Breast epithelium (tissue), 4 donors: ENCODE results near the gene WDR81. TPM values are rescaled to one million over a fixed set of nuclear protein-coding genes. Genes with fewer than 3 reads are reported as not detected.
A peak's percentile ranks its signal among the peaks of the same experiment; 100 is the strongest.
"Not testable (repeated sequence)": the region's sequence is repeated elsewhere in the genome, so short reads cannot be mapped to it uniquely, and the experiment has no call there.

Experiments used
- DNase-seq, 2 donors: peaks; one replicate each; pipeline ENCODE4 v3.0.0-alpha.2; 2019; ENCODE audit warnings: low spot score in 2 of 2
- H3K27ac ChIP-seq, 2 donors: fragments of 200-600 bp; sonication (generic) in 1 of 2; one replicate each; pipeline ENCODE4 v1.5.1; 2016 to 2019; ENCODE audit warnings: mild to moderate bottlenecking in 1 of 2
- H3K27me3 ChIP-seq, 2 donors: fragments of 200-600 bp; sonication (generic) in 1 of 2; one replicate each; pipeline versions ENCODE4 v1.5.1 to v1.6.0; 2017 to 2019; ENCODE audit warnings: control low read depth in 1 of 2, mild to moderate bottlenecking in 1 of 2
- H3K36me3 ChIP-seq: fragments of 200-600 bp; one replicate; pipeline ENCODE4 v1.5.1; 2019
- H3K4me1 ChIP-seq, 2 donors: fragments of 200-600 bp; sonication (generic); one replicate each; pipeline ENCODE4 v1.5.1; 2016 to 2019; ENCODE audit warnings: control low read depth in 1 of 2
- H3K4me3 ChIP-seq, 3 donors: fragments of 200-600 bp; sonication (generic); 1 replicate in 2 of 3; 2 replicates in 1 of 3; pipeline ENCODE4 v1.5.1; 2016 to 2019; ENCODE audit warnings: mild to moderate bottlenecking in 3 of 3, moderate library complexity in 2 of 3
- H3K9me3 ChIP-seq, 2 donors: fragments of 200-600 bp; sonication (generic) in 1 of 2; one replicate each; pipeline ENCODE4 v1.5.1; 2016 to 2019; ENCODE audit warnings: control low read depth in 1 of 2
- POLR2A ChIP-seq: fragments of 450-650 bp; IDR thresholded peaks from one replicate; pipeline ENCODE4 v1.6.1; 2016; ENCODE audit warnings: antibody characterized with exemption, mild to moderate bottlenecking, moderate library complexity
- POLR2AphosphoS5 ChIP-seq, 3 donors: sonication (generic); formaldehyde crosslinking; IDR thresholded peaks; one replicate each; pipeline ENCODE4 v1.6.1; 2017; ENCODE audit warnings: antibody characterized with exemption in 3 of 3
- intact Hi-C: fragments of 100-400 bp; cut with DNase I; formaldehyde crosslinking; loops from one replicate; pipeline ENCODE4 v1.15.1; 2023; ENCODE audit warnings: low total_unique reads
- total RNA-seq, 3 donors: library from RNA; depleted of rRNA; stranded (reverse); fragments of >200 nt; gene quantifications; one replicate each; pipeline ENCODE4 v1.1.0, GENCODE V29; 2016
- TF ChIP-seq, protein P1 (sequence below), 3 donors: fragments of 450-650 bp; IDR thresholded peaks; one replicate each; pipeline ENCODE4 v1.5.1; 2016 to 2017; ENCODE audit warnings: antibody characterized with exemption in 3 of 3, mild to moderate bottlenecking in 3 of 3, moderate library complexity in 3 of 3

The WDR81 gene
- total RNA-seq, 3 donors from 2014 or later: 36.6 to 52.6 (median 41.6) TPM

DNA sequence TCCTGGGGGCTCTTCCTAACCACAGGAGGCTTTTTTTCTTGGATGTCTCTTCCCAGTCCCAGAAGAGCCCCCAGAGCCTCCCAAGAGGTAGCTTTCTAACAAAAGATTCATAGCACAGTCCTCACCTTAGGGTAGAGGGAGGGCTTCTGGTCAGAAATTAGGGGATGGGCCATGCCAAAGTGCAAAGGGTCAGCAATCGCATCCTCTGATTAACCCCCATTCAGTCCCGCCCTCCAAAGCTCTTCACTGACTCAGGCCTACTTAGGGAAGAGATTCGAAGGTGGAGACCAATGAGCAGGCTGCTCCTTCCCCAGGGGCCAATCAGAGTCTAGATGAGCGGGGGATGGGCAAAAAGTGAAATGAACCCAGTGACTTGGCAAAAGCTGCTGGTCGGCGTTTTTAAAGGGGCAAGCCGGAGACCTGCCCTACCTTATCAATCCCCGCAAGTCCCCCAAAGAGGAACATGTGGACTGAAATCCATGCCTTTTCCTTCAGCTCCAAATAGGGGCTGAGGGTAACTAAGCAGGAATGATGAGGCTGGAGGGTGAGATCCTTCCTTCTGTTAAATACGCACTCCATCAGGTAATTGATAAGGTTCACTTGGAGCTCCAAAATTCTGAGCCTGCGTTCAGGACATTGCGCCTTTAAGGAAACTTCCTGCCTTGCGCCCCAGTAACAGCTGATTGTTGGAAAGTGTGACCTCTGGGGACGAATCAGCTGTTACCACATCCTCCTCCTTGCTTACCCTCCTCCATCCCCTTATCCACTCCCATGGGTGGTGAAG is 7.4 kb upstream of the WDR81 start:
- H3K4me1 ChIP-seq: peaks cover 11 to 13% of the 10 kb centered on the region in 2 donors
- peak; percentile 85 to 95 for DNase-seq

DNA sequence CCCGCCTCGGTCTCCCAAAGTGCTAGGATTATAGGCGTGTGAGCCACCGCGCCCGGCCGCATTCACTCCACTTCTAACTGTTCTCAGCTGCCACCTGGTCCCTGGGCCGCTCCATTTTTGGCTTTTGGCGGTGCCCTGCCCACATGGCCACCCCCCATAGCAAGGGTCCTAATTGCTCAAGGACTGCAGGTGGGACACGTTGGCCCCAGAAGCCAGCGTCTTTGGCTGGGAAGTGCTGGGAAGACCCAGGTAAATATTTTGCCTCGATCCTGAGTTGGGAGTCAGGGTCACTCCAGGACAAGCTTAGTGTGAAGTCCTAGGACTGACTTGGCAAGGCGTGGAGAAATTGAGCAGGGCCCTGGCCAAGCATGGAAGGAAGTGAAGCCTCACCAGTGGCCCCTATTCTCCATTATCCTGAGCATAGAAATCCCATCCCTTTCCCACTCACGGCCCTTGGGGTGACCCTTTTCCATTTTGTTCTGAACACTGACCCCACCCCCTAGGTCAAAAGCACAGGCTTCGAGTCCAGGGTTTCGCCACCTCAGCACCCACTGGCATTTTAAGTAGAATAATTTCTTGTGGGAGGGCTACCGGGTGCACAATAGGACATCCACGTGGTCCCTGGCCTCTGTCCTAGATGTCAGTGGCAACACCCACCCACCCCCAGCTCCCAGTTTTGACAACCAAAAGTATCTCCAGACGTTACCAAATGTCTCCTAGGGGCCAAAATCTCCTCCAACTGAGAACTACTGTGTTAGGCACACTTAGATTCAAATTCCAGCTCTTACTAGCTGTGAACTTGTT is 5.9 kb upstream of the WDR81 start:
- H3K4me1 ChIP-seq: peaks cover 10 to 12% of the 10 kb centered on the region in 2 donors
- no peaks in the 10 kb centered on the region for H3K9me3 ChIP-seq
- no peak for DNase-seq
- intact Hi-C loops: no loop called here
- no peaks in the 10 kb centered on the region for H3K27me3 ChIP-seq
- H3K27ac ChIP-seq: peak overlapping the region; percentile 98 to 100
- no peak overlapping the region for H3K4me3 ChIP-seq
- no peaks in the 10 kb centered on the region for H3K36me3 ChIP-seq
- TF ChIP-seq POLR2A (no peak), POLR2AphosphoS5 (IDR thresholded peaks at IDR 0.05) (no peak)
- TF ChIP-seq, protein P1, sequence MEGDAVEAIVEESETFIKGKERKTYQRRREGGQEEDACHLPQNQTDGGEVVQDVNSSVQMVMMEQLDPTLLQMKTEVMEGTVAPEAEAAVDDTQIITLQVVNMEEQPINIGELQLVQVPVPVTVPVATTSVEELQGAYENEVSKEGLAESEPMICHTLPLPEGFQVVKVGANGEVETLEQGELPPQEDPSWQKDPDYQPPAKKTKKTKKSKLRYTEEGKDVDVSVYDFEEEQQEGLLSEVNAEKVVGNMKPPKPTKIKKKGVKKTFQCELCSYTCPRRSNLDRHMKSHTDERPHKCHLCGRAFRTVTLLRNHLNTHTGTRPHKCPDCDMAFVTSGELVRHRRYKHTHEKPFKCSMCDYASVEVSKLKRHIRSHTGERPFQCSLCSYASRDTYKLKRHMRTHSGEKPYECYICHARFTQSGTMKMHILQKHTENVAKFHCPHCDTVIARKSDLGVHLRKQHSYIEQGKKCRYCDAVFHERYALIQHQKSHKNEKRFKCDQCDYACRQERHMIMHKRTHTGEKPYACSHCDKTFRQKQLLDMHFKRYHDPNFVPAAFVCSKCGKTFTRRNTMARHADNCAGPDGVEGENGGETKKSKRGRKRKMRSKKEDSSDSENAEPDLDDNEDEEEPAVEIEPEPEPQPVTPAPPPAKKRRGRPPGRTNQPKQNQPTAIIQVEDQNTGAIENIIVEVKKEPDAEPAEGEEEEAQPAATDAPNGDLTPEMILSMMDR (IDR thresholded peaks at IDR 0.05): no peak

More for the DNA sequence above, 7.4 kb upstream of the WDR81 start:
- H3K27ac ChIP-seq: peak overlapping the region; percentile 98 to 100
- TF ChIP-seq POLR2AphosphoS5 (IDR thresholded peaks at IDR 0.05) (peak; percentile 75 to 87 (median 82)), POLR2A (no peak)
- TF ChIP-seq, protein P1 (IDR thresholded peaks at IDR 0.05): no peak
- intact Hi-C loops: loop anchor here (1.0 kb wide), 1 partner anchor 43 kb away; no protein-coding TSS in a partner anchor
- H3K36me3 ChIP-seq: no peaks in the 10 kb centered on the region
- peak overlapping the region; percentile 58 to 96 (median 87) for H3K4me3 ChIP-seq
- H3K27me3 ChIP-seq: no peaks in the 10 kb centered on the region
- no peaks in the 10 kb centered on the region for H3K9me3 ChIP-seq

DNA sequence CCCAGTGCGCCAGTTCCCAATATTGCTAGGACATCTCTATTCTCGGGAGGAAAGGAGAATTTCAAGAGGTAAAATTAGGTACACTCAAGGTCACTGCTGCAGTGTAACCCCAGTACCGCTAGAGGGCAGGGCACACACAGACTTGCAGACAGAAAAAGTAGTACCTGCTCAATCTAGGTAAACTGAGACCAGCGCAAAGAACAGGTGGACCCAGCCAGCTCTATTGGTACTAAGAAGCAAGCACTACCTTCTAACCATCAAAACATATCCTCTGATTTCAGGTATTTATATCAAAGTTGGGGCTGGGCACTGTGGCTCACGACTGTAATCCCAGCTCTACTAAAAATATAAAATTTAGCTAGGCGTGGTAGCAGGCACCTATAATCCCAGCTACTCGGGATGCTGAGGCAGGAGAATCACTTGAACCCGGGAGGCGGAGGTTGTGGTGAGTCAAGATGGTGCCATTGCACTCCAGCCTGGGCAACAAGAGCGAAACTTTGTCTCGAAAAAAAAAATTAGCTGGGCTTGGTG is 3.6 kb upstream of the WDR81 start:
- peaks cover 3 to 9% of the 10 kb centered on the region in 2 donors for H3K4me1 ChIP-seq
- no peaks in the 10 kb centered on the region for H3K36me3 ChIP-seq
- H3K4me3 ChIP-seq: no peak overlapping the region
- intact Hi-C loops: no loop called here
- no peaks in the 10 kb centered on the region for H3K9me3 ChIP-seq
- DNase-seq: no peak
- H3K27ac ChIP-seq: no peak overlapping the region
- TF ChIP-seq POLR2AphosphoS5 (IDR thresholded peaks at IDR 0.05) (peak in 1 of 3 donors; percentile 26), POLR2A (no peak)
- TF ChIP-seq, protein P1 (IDR thresholded peaks at IDR 0.05): peak; percentile 93 to 98 (median 95)
- H3K27me3 ChIP-seq: no peaks in the 10 kb centered on the region

DNA sequence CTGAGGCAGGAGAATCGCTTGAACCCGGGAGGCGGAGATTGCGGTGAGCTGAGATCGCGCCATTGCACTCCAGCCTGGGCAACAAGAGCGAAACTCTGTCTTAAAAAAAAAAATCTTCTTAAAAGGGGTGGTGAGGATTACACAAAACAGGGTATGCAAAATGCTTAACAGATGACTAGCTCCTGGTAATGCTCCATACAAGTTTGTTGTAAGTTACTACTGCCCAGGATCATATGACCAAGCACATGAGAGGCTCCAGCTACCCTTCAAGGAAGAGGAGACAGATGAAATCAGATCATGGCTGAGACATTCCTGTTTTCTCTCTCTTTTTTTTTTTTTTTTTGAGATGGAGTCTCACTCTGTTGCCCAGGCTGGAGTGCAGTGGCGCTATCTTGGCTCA is 2.5 kb upstream of the WDR81 start:
- intact Hi-C loops, H3K4me1 ChIP-seq, H3K36me3 ChIP-seq, DNase-seq, H3K27me3 ChIP-seq, H3K4me3 ChIP-seq, H3K9me3 ChIP-seq: not testable (repeated sequence)
- peak overlapping the region in 1 of 2 donors; percentile 17 for H3K27ac ChIP-seq

DNA sequence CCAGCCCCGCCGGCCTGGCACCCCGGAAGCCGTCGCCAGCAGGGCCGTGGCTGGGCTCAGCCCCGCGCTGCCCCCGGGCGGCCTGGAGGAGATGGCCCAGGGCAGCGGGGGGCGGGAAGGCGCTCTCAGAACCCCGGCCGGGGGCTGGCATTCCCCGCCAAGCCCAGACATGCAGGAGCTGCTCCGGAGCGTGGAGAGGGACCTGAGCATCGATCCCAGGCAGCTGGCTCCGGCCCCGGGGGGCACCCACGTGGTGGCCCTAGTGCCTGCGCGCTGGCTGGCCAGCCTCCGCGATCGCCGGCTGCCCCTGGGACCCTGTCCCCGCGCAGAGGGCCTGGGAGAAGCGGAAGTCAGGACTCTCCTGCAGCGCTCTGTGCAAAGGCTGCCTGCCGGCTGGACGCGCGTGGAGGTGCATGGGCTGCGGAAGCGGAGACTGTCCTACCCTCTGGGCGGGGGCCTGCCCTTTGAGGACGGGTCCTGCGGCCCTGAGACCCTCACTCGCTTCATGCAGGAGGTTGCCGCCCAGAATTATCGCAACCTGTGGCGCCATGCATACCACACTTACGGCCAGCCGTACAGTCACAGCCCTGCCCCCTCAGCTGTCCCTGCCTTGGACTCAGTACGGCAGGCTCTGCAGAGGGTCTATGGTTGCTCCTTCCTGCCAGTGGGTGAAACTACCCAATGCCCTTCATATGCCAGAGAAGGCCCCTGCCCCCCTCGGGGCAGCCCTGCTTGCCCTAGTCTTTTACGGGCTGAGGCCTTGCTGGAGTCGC is 551 bp downstream of the WDR81 start:
- H3K36me3 ChIP-seq: no peaks in the 10 kb centered on the region
- TF ChIP-seq, protein P1 (IDR thresholded peaks at IDR 0.05): no peak
- no peak for TF ChIP-seq POLR2AphosphoS5 (IDR thresholded peaks at IDR 0.05)
- no peak for TF ChIP-seq POLR2A
- intact Hi-C loops: no loop called here
- H3K27ac ChIP-seq: peak overlapping the region; percentile 80 to 92
- no peaks in the 10 kb centered on the region for H3K9me3 ChIP-seq
- H3K4me1 ChIP-seq: peaks cover 0 to 9% of the 10 kb centered on the region in 2 donors
- H3K4me3 ChIP-seq: peak overlapping the region; percentile 66 to 87 (median 82)
- DNase-seq: no peak
- no peaks in the 10 kb centered on the region for H3K27me3 ChIP-seq
